Calu3 (cell line): ENCODE data around the gene TF. TPM values are rescaled to one million over a fixed set of nuclear protein-coding genes. Genes with fewer than 3 reads are reported as not detected.

Source experiments
- BruUV-seq: library from RNA; stranded (reverse); fragments of 400-500 nt; replicated peaks from 2 replicates; lab custom pipeline; 2021; lab: Mats Ljungman, UMichigan
- CTCF ChIA-PET: fragments of 300-600 bp; sonication (Branson Sonifier 250); formaldehyde crosslinking; loops from one replicate; lab custom pipeline; 2022; ENCODE audit warnings: antibody characterized with exemption; lab: Charles Lee
- DNase-seq: peaks from one replicate; pipeline ENCODE4 v3.0.0; 2022
- H3K27ac Mint-ChIP-seq: one replicate; pipeline ENCODE4 v1.8.0; 2022; ENCODE audit warnings: mixed read lengths; ENCODE audit not compliant: unreplicated experiment
- H3K27me3 Mint-ChIP-seq: one replicate; pipeline ENCODE4 v1.8.0; 2022; ENCODE audit warnings: mixed read lengths; ENCODE audit not compliant: unreplicated experiment
- H3K36me3 Mint-ChIP-seq: one replicate; pipeline ENCODE4 v1.8.0; 2022; ENCODE audit warnings: mild to moderate bottlenecking, moderate library complexity, mixed read lengths; ENCODE audit not compliant: insufficient read depth, unreplicated experiment
- H3K4me1 Mint-ChIP-seq: one replicate; pipeline ENCODE4 v1.8.0; 2022; ENCODE audit warnings: mild to moderate bottlenecking, low read depth, mixed read lengths; ENCODE audit not compliant: unreplicated experiment
- H3K4me3 Mint-ChIP-seq: one replicate; pipeline ENCODE4 v1.8.0; 2022; ENCODE audit warnings: mild to moderate bottlenecking, low read depth, moderate library complexity, mixed read lengths; ENCODE audit not compliant: unreplicated experiment
- H3K9me3 Mint-ChIP-seq: one replicate; pipeline ENCODE4 v1.8.0; 2022; ENCODE audit warnings: low read depth, mixed read lengths; ENCODE audit not compliant: unreplicated experiment
- CTCF ChIP-seq: fragments of 200-600 bp; IDR thresholded peaks from one replicate; pipeline ENCODE4 v1.8.0; 2022; ENCODE audit warnings: antibody characterized with exemption; ENCODE audit not compliant: unreplicated experiment
- intact Hi-C: fragments of 100-400 bp; cut with micrococcal nuclease; formaldehyde crosslinking; loops from one replicate; pipeline ENCODE4 v1.10.0; 2022; ENCODE audit not compliant: unreplicated experiment
- total RNA-seq: library from RNA; stranded (reverse); gene quantifications from 2 replicates; pipeline ENCODE4 v1.2.3, GENCODE V29; 2022

The TF gene
- total RNA-seq, 1 experiment from 2014 or later = 1.1 TPM

DNA sequence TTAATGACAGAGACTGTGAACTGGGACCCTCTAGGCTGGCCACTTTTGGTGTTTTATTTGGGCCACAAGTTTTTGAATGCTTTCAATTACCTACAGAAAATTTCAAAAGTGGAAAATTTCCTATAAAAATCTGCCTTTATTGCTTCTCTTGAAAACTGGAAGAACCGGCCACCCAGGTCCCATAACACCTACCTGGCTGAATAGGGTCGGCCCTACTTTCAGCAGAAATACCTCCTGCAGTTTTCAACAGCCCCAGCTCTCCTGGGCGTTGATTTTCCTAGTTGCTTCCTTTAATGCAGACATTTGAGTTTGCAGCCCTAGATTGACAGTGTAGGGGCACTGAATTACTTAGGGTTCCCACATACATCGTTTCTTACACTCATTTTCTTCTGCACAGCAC is 58.7 kb downstream of the TF start:
- peak overlapping the region; percentile 98 for H3K4me3 Mint-ChIP-seq
- BruUV-seq = no TSS peak
- no peak for TF ChIP-seq CTCF
- peaks cover 12% of the 10 kb centered on the region for H3K4me1 Mint-ChIP-seq
- CTCF ChIA-PET = no interaction called here
- H3K9me3 Mint-ChIP-seq = no peaks in the 10 kb centered on the region
- intact Hi-C loops = loop anchor here (10.0 kb wide), 2 partner anchors 340 to 1070 kb away; no protein-coding TSS in a partner anchor
- peaks cover 19% of the 10 kb centered on the region for H3K27me3 Mint-ChIP-seq
- peaks cover 30% of the 10 kb centered on the region for H3K36me3 Mint-ChIP-seq
- no peak for DNase-seq
- no peak overlapping the region for H3K27ac Mint-ChIP-seq

GRCh38 chr3:133805384-133805701 is 59.1 kb downstream of the TF start:
- no peak for TF ChIP-seq CTCF
- peaks cover 30% of the 10 kb centered on the region for H3K36me3 Mint-ChIP-seq
- DNase-seq = no peak
- CTCF ChIA-PET = no interaction called here
- H3K9me3 Mint-ChIP-seq = no peaks in the 10 kb centered on the region
- peaks cover 8% of the 10 kb centered on the region for H3K4me1 Mint-ChIP-seq
- H3K27ac Mint-ChIP-seq = peak overlapping the region; percentile 80
- BruUV-seq = no TSS peak
- peaks cover 19% of the 10 kb centered on the region for H3K27me3 Mint-ChIP-seq
- H3K4me3 Mint-ChIP-seq = peak overlapping the region; percentile 98
- intact Hi-C loops = loop anchor here (10.0 kb wide), 2 partner anchors 341 to 1071 kb away; no protein-coding TSS in a partner anchor

DNA sequence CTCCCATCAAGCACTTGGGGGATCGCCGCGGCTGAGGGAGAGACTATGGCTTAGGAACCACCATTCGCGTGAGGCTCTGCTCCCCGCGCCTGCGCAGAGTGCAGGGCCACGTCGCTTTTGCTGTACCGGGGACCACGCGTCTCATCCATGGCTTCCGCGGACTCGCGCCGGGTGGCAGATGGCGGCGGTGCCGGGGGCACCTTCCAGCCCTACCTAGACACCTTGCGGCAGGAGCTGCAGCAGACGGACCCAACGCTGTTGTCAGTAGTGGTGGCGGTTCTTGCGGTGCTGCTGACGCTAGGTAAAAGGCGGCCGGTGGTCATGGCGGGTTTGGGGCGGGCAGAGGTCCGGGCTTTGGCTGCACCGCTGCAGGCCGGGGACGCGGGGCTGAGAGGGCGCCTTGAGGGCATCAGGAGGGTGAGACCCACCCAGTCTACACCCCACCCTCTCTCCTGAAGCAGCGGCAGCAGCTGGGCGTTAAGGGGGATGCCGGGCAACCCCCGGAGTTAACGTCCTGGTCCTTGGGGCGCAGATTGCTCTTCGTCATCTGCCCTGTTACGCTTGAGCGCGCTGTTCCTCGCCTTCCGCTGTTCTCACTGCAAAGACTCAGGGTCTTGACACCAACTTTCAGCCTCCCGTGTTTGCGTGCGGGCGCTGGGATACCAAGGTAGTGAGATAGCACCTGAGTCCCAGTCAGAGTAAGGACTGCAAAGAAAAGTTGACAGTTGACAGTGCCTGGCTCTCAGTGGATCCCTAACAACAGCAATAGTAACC is 59.7 kb downstream of the TF start, which contains the start of gene SRPRB:
TSS of gene SRPRB (plus strand) at position 114 of the 774 bp plus-strand sequence. CDS start at position 148, 34 bp downstream.
- BruUV-seq = no TSS peak
- peak within 1 kb of the TSS; percentile 80 for H3K27ac Mint-ChIP-seq
- peaks cover 19% of the 10 kb centered on the region for H3K27me3 Mint-ChIP-seq
- DNase-seq = peak; percentile 98
- CTCF ChIA-PET = no interaction called here
- H3K9me3 Mint-ChIP-seq = no peaks in the 10 kb centered on the region
- intact Hi-C loops = loop anchor here (10.0 kb wide), 2 partner anchors 341 to 1071 kb away; no protein-coding TSS in a partner anchor
- TF ChIP-seq CTCF = no peak
- H3K4me3 Mint-ChIP-seq = peak within 1 kb of the TSS; percentile 98
- H3K36me3 Mint-ChIP-seq = peaks cover 30% of the 10 kb centered on the region
- peaks cover 7% of the 10 kb centered on the region for H3K4me1 Mint-ChIP-seq

DNA sequence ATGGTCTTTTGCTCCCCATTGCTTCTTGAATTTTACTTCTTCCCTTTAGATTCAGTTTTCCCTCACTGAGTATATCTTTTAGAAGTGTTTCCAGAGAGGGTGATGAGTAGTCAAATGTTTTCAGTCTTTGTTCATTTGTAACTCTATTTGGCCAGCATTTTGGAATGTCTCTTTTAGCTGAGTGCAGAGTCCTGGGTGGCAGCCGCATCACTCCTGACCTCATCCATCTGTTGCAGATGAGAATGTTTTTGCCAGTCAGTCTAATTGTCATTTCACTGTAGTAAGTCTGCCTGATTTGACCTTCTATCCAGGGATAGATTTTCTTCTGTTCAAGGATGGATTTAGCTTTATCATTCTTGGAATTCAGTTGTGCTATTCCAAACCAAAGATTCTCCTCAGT is 66.7 kb downstream of the TF start:
- no peaks in the 10 kb centered on the region for H3K9me3 Mint-ChIP-seq

More for the DNA sequence above, 66.7 kb downstream of the TF start:
- TF ChIP-seq CTCF = no peak
- no peak overlapping the region for H3K4me3 Mint-ChIP-seq
- H3K36me3 Mint-ChIP-seq = peaks cover 32% of the 10 kb centered on the region
- no peaks in the 10 kb centered on the region for H3K4me1 Mint-ChIP-seq
- intact Hi-C loops = loop anchor here (10.0 kb wide), 1 partner anchor 372 kb away; no protein-coding TSS in a partner anchor
- BruUV-seq = no TSS peak
- CTCF ChIA-PET = no interaction called here
- no peak overlapping the region for H3K27ac Mint-ChIP-seq
- DNase-seq = no peak
- H3K27me3 Mint-ChIP-seq = no peaks in the 10 kb centered on the region
